Heart left ventricle (tissue), 16 donors: ENCODE measurements around the gene CAMK2B. TPM values are rescaled to one million over a fixed set of nuclear protein-coding genes. Genes with fewer than 3 reads are reported as not detected.

Experiments
- ATAC-seq, 4 donors: fragments of 200-7000 bp; cut with Tn5 transposase; one replicate each; pipeline ENCODE4 v1.9.1; 2020 to 2022; ENCODE audit warnings: moderate library complexity in 4 of 4, mild to moderate bottlenecking in 3 of 4, moderate number of reproducible peaks in 1 of 4
- DNase-seq, 5 donors: peaks; one replicate each; pipeline ENCODE4 v3.0.0-alpha.2; 2020
- H3K27ac ChIP-seq, 12 donors: fragments of 200-600 bp; sonication (generic) in 4 of 12; one replicate each; pipeline versions ENCODE4 v1.5.0 to v1.8.0; 2016 to 2022; ENCODE audit warnings: mild to moderate bottlenecking in 2 of 12
- H3K27me3 ChIP-seq, 9 donors: fragments of 200-600 bp; sonication (generic) in 2 of 9; one replicate each; pipeline versions ENCODE4 v1.5.1 to v1.8.0; 2016 to 2022; ENCODE audit warnings: mild to moderate bottlenecking in 3 of 9
- H3K36me3 ChIP-seq, 9 donors: fragments of 200-600 bp; sonication (generic) in 2 of 9; one replicate each; pipeline versions ENCODE4 v1.5.0 to v1.8.0; 2018 to 2022; ENCODE audit warnings: mild to moderate bottlenecking in 2 of 9
- H3K4me1 ChIP-seq, 12 donors: fragments of 200-600 bp; sonication (generic) in 4 of 12; one replicate each; pipeline versions ENCODE4 v1.5.0 to v1.8.0; 2016 to 2022; ENCODE audit warnings: mild to moderate bottlenecking in 3 of 12
- H3K4me3 ChIP-seq, 12 donors: fragments of 200-600 bp; sonication (generic) in 4 of 12; one replicate each; pipeline versions ENCODE4 v1.5.0 to v1.8.0; 2017 to 2022; ENCODE audit warnings: mild to moderate bottlenecking in 9 of 12, moderate library complexity in 4 of 12
- H3K9me3 ChIP-seq, 12 donors: fragments of 200-600 bp; sonication (generic) in 4 of 12; one replicate each; pipeline versions ENCODE4 v1.5.0 to v1.8.0; 2016 to 2022; ENCODE audit warnings: mild to moderate bottlenecking in 1 of 12
- CTCF ChIP-seq, 12 donors: fragments of 200-600 bp; sonication (generic) in 4 of 12; IDR thresholded peaks; one replicate each; pipeline versions ENCODE4 v1.5.0 to v1.8.0; 2018 to 2022; ENCODE audit warnings: antibody characterized with exemption in 12 of 12, mild to moderate bottlenecking in 5 of 12
- POLR2A ChIP-seq, 2 donors: fragments of 450-650 bp; IDR thresholded peaks; one replicate each; pipeline ENCODE4 v1.6.1; 2017; ENCODE audit warnings: antibody characterized with exemption in 2 of 2, mild to moderate bottlenecking in 2 of 2, moderate library complexity in 2 of 2
- WGBS, 4 donors: extraction: QIAGEN DNeasy Blood & Tissue Kit in 2 of 4; methylation state at CpG; one replicate each; pipeline versions ENCODE4 v1.1.5 to v1.1.7; 2013 to 2018; 5-methylcytosine and 5-hydroxymethylcytosine counted together
- intact Hi-C, 10 donors: fragments of 100-400 bp; cut with DNase I; formaldehyde crosslinking; loops; one replicate each; pipeline versions ENCODE4 v1.11.1 to v1.14.2; 2022
- polyA plus RNA-seq, 2 donors: library from polyadenylated mRNA; stranded (reverse); fragments of 200-250 nt; gene quantifications; one replicate each; pipeline ENCODE4 v1.2.3, GENCODE V29; 2013
- total RNA-seq, 9 donors: library from RNA; depleted of rRNA in 2 of 9; stranded (reverse); fragments of >200 nt in 2 of 9; fragmentation: NEBNext Ultra II Directional in 3 of 9; extraction: Animal tissue kit (Norgen Biotek cat#: 25700) in 3 of 9; gene quantifications; one replicate each; pipeline versions ENCODE4 v1.1.0 to v1.2.4, GENCODE V29; 2016 to 2023
- donor health status: ischemic (EF 13 %, LVEDD 7.1; RV severe dilation, severe dysfunction).
- donor health status: healthy with polysubstance abuse.
- donor health status: DM: no; HTN: yes; CAD: no.
- donor health status: DM: no; HTN: no; CAD: no.
- donor health status: ischemic (EF 25% LVEDD 6.9; RV normal size, moderate dysfunction).
- donor health status: ischemic (EF 25% LVEDD 5.7; RV mildly dilated, moderate dysfunction).
- donor health status: healthy.
- donor health status: DM: yes; HTN: yes; CAD: no.
- donor health status: ischemic (EF 35%, LVEDD 5.7; RV mildly dilated, moderate dysfunction).
- donor health status: nonischemic (EF 11% LVEDD 7.7; RV severe dilation, severe dysfunction).
- donor health status: DM: yes; HTN: yes; CAD: no.
- donor health status: PGD.
- donor health status: ischemic (EF 29% LVEDD 5.4; RV normal size, mild dysfunction).
- donor health status: nonischemic (EF 23%, LVEDD 6.1; RV moderate dilation, normal function).

Gene CAMK2B
- total and polyA plus RNA-seq, 11 donors: 35.7 to 141 (median 103) TPM

GRCh38 chr7:44244282-44244681 is 81.1 kb downstream of the CAMK2B start:
- no peak overlapping the region for H3K27ac ChIP-seq
- TF ChIP-seq CTCF (IDR thresholded peaks at IDR 0.05) (peak; percentile 23 to 61 (median 48)), POLR2A (IDR thresholded peaks at IDR 0.05) (no peak)
- WGBS, 4 donors: 25 to 57% (median 42%) methylated on average over 3 to 8 of the region's 8 CpGs

GRCh38 chr7:44242091-44242490 is 83.3 kb downstream of the CAMK2B start:
- no peak overlapping the region for H3K4me3 ChIP-seq
- peaks cover 0 to 17% (median 0%) of the 10 kb centered on the region in 12 donors for H3K4me1 ChIP-seq
- DNase-seq: no peak
- no peak overlapping the region for H3K27ac ChIP-seq
- no peak for TF ChIP-seq POLR2A (IDR thresholded peaks at IDR 0.05)
- TF ChIP-seq CTCF (IDR thresholded peaks at IDR 0.05): no peak
- no peaks in the 10 kb centered on the region for H3K9me3 ChIP-seq
- ATAC-seq: no peak
- H3K36me3 ChIP-seq: peaks cover 0 to 7% (median 0%) of the 10 kb centered on the region in 9 donors
- intact Hi-C loops: loop anchor here (5.0 to 10.0 kb wide), 7 partner anchors 45 to 325 kb away; partner anchors contain the start of gene CAMK2B (in 1 of the 10)
- H3K27me3 ChIP-seq: no peaks in the 10 kb centered on the region
- WGBS, 4 donors: 80 to 93% (median 86%) methylated on average over 7 to 10 of the region's 10 CpGs

More at GRCh38 chr7:44244282-44244681, 81.1 kb downstream of the CAMK2B start:
- intact Hi-C loops: loop anchor here (5.0 to 10.0 kb wide), 7 partner anchors 43 to 323 kb away; partner anchors contain the start of gene CAMK2B (in 1 of the 10)
- H3K9me3 ChIP-seq: no peaks in the 10 kb centered on the region
- DNase-seq: no peak
- peaks cover 0 to 1% (median 0%) of the 10 kb centered on the region in 9 donors for H3K36me3 ChIP-seq
- no peaks in the 10 kb centered on the region for H3K27me3 ChIP-seq
- H3K4me3 ChIP-seq: no peak overlapping the region
- ATAC-seq: peak in 1 of 4 donors; percentile 11
- peaks cover 0 to 17% (median 0%) of the 10 kb centered on the region in 12 donors for H3K4me1 ChIP-seq

- Histone ChIP-seq H3K4me3 (peak overlapping the region in 3 of 12 donors; percentile 5 to 28 (median 15)), H3K4me1 (peaks cover 0 to 17% (median 0%) of the 10 kb centered on the region in 12 donors), H3K9me3 (no peaks in the 10 kb centered on the region), H3K36me3 (peaks cover 0 to 7% (median 0%) of the 10 kb centered on the region in 9 donors), H3K27me3 (no peaks in the 10 kb centered on the region), H3K27ac (no peak overlapping the region)
- peak; percentile 49 to 79 (median 68) for TF ChIP-seq CTCF (IDR thresholded peaks at IDR 0.05)
- no peak for TF ChIP-seq POLR2A (IDR thresholded peaks at IDR 0.05)
- ATAC-seq (peak; percentile 67 to 85 (median 80)), DNase-seq (peak; percentile 73 to 84 (median 78))
- WGBS, 4 donors: 31 to 42% (median 35%) methylated on average over 10 of the region's 10 CpGs
- intact Hi-C loops: loop anchor here (1.0 to 10.0 kb wide), 11 partner anchors 46 to 326 kb away; partner anchors contain the start of gene CAMK2B (in 1 of the 10)
Observed at GRCh38 chr7:44240983-44241510, 84.3 kb downstream of the CAMK2B start.

- WGBS, 4 donors: 70 to 81% (median 73%) methylated on average over 9 to 16 of the region's 16 CpGs
- H3K4me3 ChIP-seq: no peak overlapping the region
Observed at GRCh38 chr7:44240376-44240775, 85.0 kb downstream of the CAMK2B start.

More at GRCh38 chr7:44240376-44240775, 85.0 kb downstream of the CAMK2B start:
- Histone ChIP-seq H3K36me3 (peaks cover 0 to 7% (median 0%) of the 10 kb centered on the region in 9 donors), H3K9me3 (no peaks in the 10 kb centered on the region), H3K27me3 (no peaks in the 10 kb centered on the region), H3K4me1 (peaks cover 0 to 17% (median 0%) of the 10 kb centered on the region in 12 donors), H3K27ac (no peak overlapping the region)
- no peak for TF ChIP-seq CTCF (IDR thresholded peaks at IDR 0.05)
- TF ChIP-seq POLR2A (IDR thresholded peaks at IDR 0.05): no peak
- DNase-seq: no peak
- intact Hi-C loops: loop anchor here (2.0 to 10.0 kb wide), 9 partner anchors 47 to 327 kb away; partner anchors contain the start of gene CAMK2B (in 1 of the 10)
- ATAC-seq: no peak
